Erythroblast (primary cell): ENCODE data around the gene ZNF780A.

Experiments used
- GATA1 ChIP-seq: IDR thresholded peaks from 2 replicates; pipeline ENCODE4 v1.6.1; 2011; ENCODE audit warnings: low read depth, mild to moderate bottlenecking, control low read depth, low read length, moderate library complexity
- POLR2A ChIP-seq: IDR thresholded peaks from 2 replicates; pipeline ENCODE4 v1.6.1; 2011; ENCODE audit warnings: mild to moderate bottlenecking, low read length

DNA sequence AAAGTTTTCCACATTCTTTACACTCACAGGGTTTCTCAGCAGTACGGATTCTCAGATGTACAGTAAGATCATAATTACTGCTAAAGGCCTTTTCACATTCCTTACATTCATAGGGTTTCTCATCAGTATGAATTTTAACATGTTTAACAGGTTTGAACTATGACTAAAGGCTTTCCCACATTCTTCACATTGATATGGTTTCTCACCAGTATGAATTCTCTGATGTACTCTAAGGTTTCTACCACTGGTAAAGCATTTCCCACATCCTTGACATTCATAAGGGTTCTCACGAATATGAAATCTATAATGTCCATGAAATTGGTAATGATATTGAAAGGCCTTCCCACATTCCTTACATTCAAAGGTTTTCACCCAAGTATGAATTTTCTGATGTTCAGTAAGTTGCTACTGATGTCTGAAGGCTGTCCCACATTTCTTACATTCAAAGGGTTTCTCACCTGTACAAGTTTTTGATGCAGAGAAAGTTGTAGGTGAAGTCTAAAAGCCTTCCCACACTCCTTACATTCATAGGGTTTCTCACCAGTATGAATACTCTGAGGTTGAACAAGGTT, 56.7 kb downstream of the ZNF780A start:
- TF ChIP-seq POLR2A = no peak
- no peak for TF ChIP-seq GATA1
